WTC11 (cell line): ENCODE results near the gene COBLL1.

ENCODE experiments used
- CTCF ChIP-seq: fragments of 200-600 bp; IDR thresholded peaks from 2 replicates; pipeline ENCODE4 v1.8.0; 2022; ENCODE audit warnings: antibody characterized with exemption
- FOXJ3 ChIP-seq: sonication (generic); formaldehyde crosslinking; IDR thresholded peaks from 2 replicates; pipeline ENCODE4 v1.9.0; 2021; ENCODE audit warnings: missing genetic modification reagents, mild to moderate bottlenecking, borderline replicate concordance
- TEAD1 ChIP-seq: sonication (generic); formaldehyde crosslinking; IDR thresholded peaks from 2 replicates; pipeline ENCODE4 v1.8.0; 2022; ENCODE audit warnings: mild to moderate bottlenecking, missing genetic modification reagents
- TEAD4 ChIP-seq: sonication (generic); formaldehyde crosslinking; IDR thresholded peaks from 2 replicates; pipeline ENCODE4 v1.8.0; 2022; ENCODE audit warnings: mild to moderate bottlenecking, missing genetic modification reagents

- no peak for TF ChIP-seq CTCF
- no peak for TF ChIP-seq TEAD1 (CRISPR knock-in tag)
- no peak for TF ChIP-seq TEAD4 (CRISPR knock-in tag)
- TF ChIP-seq FOXJ3 (CRISPR knock-in tag): no peak
Observed at GRCh38 chr2:164786787-164787186, 54.8 kb downstream of the COBLL1 start.
